GM21786 (cell line): ENCODE data around the gene DUS1L.

Experiments
- ATAC-seq: cut with Tn5 transposase; IDR thresholded peaks from one replicate; pipeline ENCODE4 v1.9.1; 2021; ENCODE audit not compliant: unreplicated experiment

The DUS1L gene

GRCh38 chr17:82016061-82016874, 49.3 kb downstream of the DUS1L start:
- ATAC-seq, result no peak

- no peak for ATAC-seq
Measured at GRCh38 chr17:82015311-82015971, 50.2 kb downstream of the DUS1L start.

GRCh38 chr17:82014971-82015310, 50.7 kb downstream of the DUS1L start:
- no peak for ATAC-seq

- no peak for ATAC-seq
Measured at GRCh38 chr17:82014432-82014831, 51.2 kb downstream of the DUS1L start.

GRCh38 chr17:82013772-82014321, 51.8 kb downstream of the DUS1L start:
- no peak for ATAC-seq

- ATAC-seq, result no peak
Measured at GRCh38 chr17:82013341-82013740, 52.3 kb downstream of the DUS1L start.

- ATAC-seq, result no peak
Measured at GRCh38 chr17:82012640-82013295, 52.8 kb downstream of the DUS1L start.

GRCh38 chr17:82012261-82012639, 53.4 kb downstream of the DUS1L start:
- no peak for ATAC-seq

GRCh38 chr17:82011617-82012187, 53.9 kb downstream of the DUS1L start:
- ATAC-seq, result no peak

GRCh38 chr17:82010575-82011525, 54.8 kb downstream of the DUS1L start:
- no peak for ATAC-seq

GRCh38 chr17:82009413-82009812, 56.2 kb downstream of the DUS1L start:
- no peak for ATAC-seq

- no peak for ATAC-seq
Measured at GRCh38 chr17:82008941-82009405, 56.6 kb downstream of the DUS1L start.

GRCh38 chr17:82008258-82008940, 57.2 kb downstream of the DUS1L start:
- ATAC-seq, result no peak
